Smooth muscle cell of the pulmonary artery (primary cell): ENCODE results near the gene ZNF155. TPM values are rescaled to one million over a fixed set of nuclear protein-coding genes. Genes with fewer than 3 reads are reported as not detected.

ENCODE experiments used
- total RNA-seq: library from RNA; depleted of rRNA; stranded (reverse); fragments of >200 nt; gene quantifications from 2 replicates; pipeline ENCODE4 v1.2.3, GENCODE V29; 2014

Gene ZNF155
- total RNA-seq = 7.5 and 8.5 TPM in 2 replicates

GRCh38 chr19:43983912-43984686, at the start of gene ZNF155:
Gene ZNF155 (plus strand): TSS chr19:43984188. CDS start chr19:43988544, 4,356 bp downstream.

GRCh38 chr19:43934985-43935708, 48.8 kb upstream of the ZNF155 start, which contains the start of gene ZNF45:
Gene ZNF45 (minus strand): TSS chr19:43935282. CDS start chr19:43922185, 13,097 bp downstream.

GRCh38 chr19:43950834-43951645, 32.9 kb upstream of the ZNF155 start, which contains the start of gene ZNF221:
Gene ZNF221 (plus strand): TSS chr19:43951228. CDS start chr19:43962727, 11,499 bp downstream.

GRCh38 chr19:44002566-44003460, 18.8 kb downstream of the ZNF155 start, which contains the start of gene ZNF230:
Gene ZNF230 (plus strand): TSS chr19:44002957. CDS start chr19:44007079, 4,122 bp downstream.

GRCh38 chr19:44025217-44025936, 41.4 kb downstream of the ZNF155 start, which contains the start of gene ZNF222:
Gene ZNF222 (plus strand): TSS chr19:44025379. CDS start chr19:44025437, 58 bp downstream.

Other genes with a start within 250 kb of the ZNF155 start
- gene SMG9, start 229.2 kb upstream of the ZNF155 start, total RNA-seq = 11.3 and 23.8 TPM in 2 replicates
- gene KCNN4, start 203.2 kb upstream of the ZNF155 start, total RNA-seq = 3.3 and 11.3 TPM in 2 replicates
- 1.4 and 2.1 TPM in 2 replicates for gene LYPD5, start 181.7 kb upstream of the ZNF155 start, total RNA-seq
- 15.9 and 16.0 TPM in 2 replicates for gene ZNF283, start 156.9 kb upstream of the ZNF155 start, total RNA-seq
- gene ZNF404, start 100.2 kb upstream of the ZNF155 start, total RNA-seq = 4.3 and 4.9 TPM in 2 replicates
- 14.9 and 22.0 TPM in 2 replicates for gene ZNF45, start 48.9 kb upstream of the ZNF155 start, total RNA-seq
- 10.0 and 13.0 TPM in 2 replicates for gene ZNF221, start 33.0 kb upstream of the ZNF155 start, total RNA-seq
- gene ZNF230, start 18.8 kb downstream of the ZNF155 start, total RNA-seq = 2.9 and 3.5 TPM in 2 replicates
- 4.2 TPM in 2 replicates for gene ZNF222, start 41.2 kb downstream of the ZNF155 start, total RNA-seq
- 4.9 and 5.1 TPM in 2 replicates for gene ZNF223, start 67.8 kb downstream of the ZNF155 start, total RNA-seq
- 2.7 and 4.1 TPM in 2 replicates for gene ZNF284, start 88.0 kb downstream of the ZNF155 start, total RNA-seq
- 24.0 and 28.7 TPM in 2 replicates for gene ZNF224, start 110.2 kb downstream of the ZNF155 start, total RNA-seq
- 5.6 and 7.4 TPM in 2 replicates for gene ZNF225, start 129.2 kb downstream of the ZNF155 start, total RNA-seq
- gene ZNF234, start 157.4 kb downstream of the ZNF155 start, total RNA-seq = 14.2 and 14.3 TPM in 2 replicates
- 12.7 and 21.4 TPM in 2 replicates for gene ZNF226, start 180.9 kb downstream of the ZNF155 start, total RNA-seq
- 18.6 and 19.0 TPM in 2 replicates for gene ZNF227, start 228.3 kb downstream of the ZNF155 start, total RNA-seq